Trophoblast cell (in vitro differentiated cells and primary cell): ENCODE results near the gene ETFA.

ENCODE experiments used
- DNase-seq, 2 donors: peaks; one replicate each; pipeline ENCODE4 v3.0.0-alpha.2; 2016
- H2AFZ ChIP-seq: 2 replicates; pipeline ENCODE4 v1.6.1; 2013; ENCODE audit warnings: low read length, moderate library complexity, mild to moderate bottlenecking; ENCODE audit not compliant: insufficient read depth, poor library complexity
- H2AK5ac ChIP-seq: 2 replicates; pipeline ENCODE4 v1.6.1; 2013; ENCODE audit warnings: mild to moderate bottlenecking, low read length
- H2BK120ac ChIP-seq: 2 replicates; pipeline ENCODE4 v1.6.1; 2013; ENCODE audit warnings: low read length, mild to moderate bottlenecking, moderate library complexity; ENCODE audit not compliant: insufficient read depth, poor library complexity
- H2BK12ac ChIP-seq: 2 replicates; pipeline ENCODE4 v1.6.1; 2013; ENCODE audit warnings: mild to moderate bottlenecking, low read length, moderate library complexity
- H2BK5ac ChIP-seq: 2 replicates; pipeline ENCODE4 v1.6.1; 2013; ENCODE audit warnings: low read length, low read depth, moderate library complexity, mild to moderate bottlenecking; ENCODE audit not compliant: poor library complexity
- H3K14ac ChIP-seq: 2 replicates; pipeline ENCODE4 v1.6.1; 2013; ENCODE audit warnings: mild to moderate bottlenecking, low read length
- H3K18ac ChIP-seq: 2 replicates; pipeline ENCODE4 v1.6.1; 2013; ENCODE audit warnings: mild to moderate bottlenecking, low read length
- H3K23ac ChIP-seq: 2 replicates; pipeline ENCODE4 v1.6.1; 2013; ENCODE audit warnings: low read length
- H3K27ac ChIP-seq: 2 replicates; pipeline ENCODE4 v1.5.1; 2013; ENCODE audit warnings: low read depth, mild to moderate bottlenecking, inconsistent platforms, low read length, moderate library complexity
- H3K27me3 ChIP-seq: 2 replicates; pipeline ENCODE4 v1.6.1; 2013; ENCODE audit warnings: inconsistent platforms, mild to moderate bottlenecking, low read length, moderate library complexity; ENCODE audit not compliant: insufficient read depth
- H3K36me3 ChIP-seq, 2 experiments: 1 replicate in 1 of 2; 2 replicates in 1 of 2; pipeline ENCODE4 v1.6.1; 2013; ENCODE audit warnings: low read length in 2 of 2, mild to moderate bottlenecking in 2 of 2, moderate library complexity in 1 of 2; ENCODE audit not compliant: insufficient read depth in 2 of 2, control insufficient read depth in 1 of 2
- H3K4ac ChIP-seq: 2 replicates; pipeline ENCODE4 v1.6.1; 2013; ENCODE audit warnings: low read depth, mild to moderate bottlenecking, low read length, moderate library complexity
- H3K4me1 ChIP-seq, 2 experiments: 1 replicate in 1 of 2; 2 replicates in 1 of 2; pipeline ENCODE4 v1.6.1; 2013; ENCODE audit warnings: low read length in 2 of 2, mild to moderate bottlenecking in 2 of 2, moderate library complexity in 1 of 2; ENCODE audit not compliant: insufficient read depth in 2 of 2, control insufficient read depth in 1 of 2
- H3K4me2 ChIP-seq: 2 replicates; pipeline ENCODE4 v1.6.1; 2013; ENCODE audit warnings: inconsistent platforms, mild to moderate bottlenecking, low read length, moderate library complexity
- H3K4me3 ChIP-seq: 2 replicates; pipeline ENCODE4 v1.5.1; 2013; ENCODE audit warnings: mild to moderate bottlenecking, low read depth, low read length, inconsistent platforms
- H3K79me1 ChIP-seq: one replicate; pipeline ENCODE4 v1.6.1; 2013; ENCODE audit warnings: low read length
- H3K79me2 ChIP-seq: 2 replicates; pipeline ENCODE4 v1.6.1; 2013; ENCODE audit warnings: low read length, mild to moderate bottlenecking; ENCODE audit not compliant: control insufficient read depth, insufficient read depth, poor library complexity
- H3K9ac ChIP-seq: 2 replicates; pipeline ENCODE4 v1.6.1; 2013; ENCODE audit warnings: mild to moderate bottlenecking, low read length
- H3K9me3 ChIP-seq: 2 replicates; pipeline ENCODE4 v1.6.1; 2013; ENCODE audit warnings: low read depth, mild to moderate bottlenecking, control low read depth, inconsistent platforms, low read length; ENCODE audit not compliant: insufficient read depth
- H4K12ac ChIP-seq: 2 replicates; pipeline ENCODE4 v1.6.1; 2013; ENCODE audit warnings: low read depth, mild to moderate bottlenecking, low read length, moderate library complexity
- H4K8ac ChIP-seq: 2 replicates; pipeline ENCODE4 v1.6.1; 2013; ENCODE audit warnings: low read depth, mild to moderate bottlenecking, low read length, moderate library complexity
- H4K91ac ChIP-seq: one replicate; pipeline ENCODE4 v1.6.1; 2013; ENCODE audit warnings: low read depth, mild to moderate bottlenecking, low read length, moderate library complexity
- WGBS: extraction: QIAGEN DNeasy Blood & Tissue Kit; methylation state at CpG from one replicate; pipeline ENCODE4 v1.1.7; 2013; ENCODE audit warnings: missing lambda C conversion rate; ENCODE audit not compliant: insufficient read length, insufficient coverage; ENCODE audit errors: extremely low coverage; 5-methylcytosine and 5-hydroxymethylcytosine counted together

ETFA gene

DNA sequence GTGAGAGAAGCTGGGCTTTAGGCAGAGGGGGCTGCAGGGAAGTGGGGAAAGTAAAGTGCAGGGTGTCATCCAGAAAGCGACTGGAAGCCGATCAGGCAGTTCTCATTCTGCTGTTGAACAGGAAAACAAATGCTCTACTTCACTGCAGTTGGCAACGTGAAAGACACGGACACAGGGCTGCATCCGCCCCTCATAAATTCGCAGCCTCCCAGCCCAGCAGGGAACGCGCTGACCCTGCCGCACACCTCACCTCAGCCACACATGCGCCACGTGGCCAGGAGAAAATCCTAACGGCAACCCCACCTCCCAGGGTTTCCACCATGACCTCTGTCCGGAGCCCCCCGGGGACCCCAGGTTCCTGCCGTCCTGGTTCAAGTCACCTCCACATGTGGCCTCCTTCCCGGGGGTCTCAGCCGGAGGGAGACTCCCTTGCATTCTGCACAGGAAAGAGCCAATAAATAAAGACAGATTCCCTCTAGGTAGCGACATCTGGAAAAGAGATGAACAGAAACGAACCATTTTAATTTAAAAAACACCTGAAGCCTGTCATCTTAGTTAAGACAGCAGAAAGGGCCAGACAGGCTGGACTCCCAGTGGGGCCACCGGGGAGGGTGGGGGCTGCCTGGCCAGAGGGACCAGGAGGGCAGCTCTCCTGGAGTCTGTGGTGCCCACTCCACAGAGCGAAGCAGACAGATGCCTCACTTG lies 132.8 kb downstream of the ETFA start:
- Histone ChIP-seq H3K79me2 (no peaks in the 10 kb centered on the region), H2AK5ac (no peak overlapping the region), H2BK120ac (no peak overlapping the region), H3K27ac (no peak overlapping the region), H3K79me1 (no peaks in the 10 kb centered on the region), H2AFZ (no peak overlapping the region), H3K18ac (no peak overlapping the region), H3K4me2 (no peak overlapping the region), H3K23ac (no peak overlapping the region), H3K4me1 (peaks cover 0 to under 1% of the 10 kb centered on the region in 2 experiments), H2BK5ac (no peak overlapping the region), H3K9me3 (no peaks in the 10 kb centered on the region), H4K8ac (no peak overlapping the region), H2BK12ac (no peak overlapping the region), H3K36me3 (no peaks in the 10 kb centered on the region), H3K4ac (no peak overlapping the region), H4K12ac (no peak overlapping the region), H4K91ac (no peak overlapping the region), H3K9ac (no peak overlapping the region), H3K14ac (no peak overlapping the region), H3K4me3 (no peak overlapping the region), H3K27me3 (no peaks in the 10 kb centered on the region)
- DNase-seq = no peak
- WGBS = no CpG with 5 or more reads among the region's 21 CpGs

DNA sequence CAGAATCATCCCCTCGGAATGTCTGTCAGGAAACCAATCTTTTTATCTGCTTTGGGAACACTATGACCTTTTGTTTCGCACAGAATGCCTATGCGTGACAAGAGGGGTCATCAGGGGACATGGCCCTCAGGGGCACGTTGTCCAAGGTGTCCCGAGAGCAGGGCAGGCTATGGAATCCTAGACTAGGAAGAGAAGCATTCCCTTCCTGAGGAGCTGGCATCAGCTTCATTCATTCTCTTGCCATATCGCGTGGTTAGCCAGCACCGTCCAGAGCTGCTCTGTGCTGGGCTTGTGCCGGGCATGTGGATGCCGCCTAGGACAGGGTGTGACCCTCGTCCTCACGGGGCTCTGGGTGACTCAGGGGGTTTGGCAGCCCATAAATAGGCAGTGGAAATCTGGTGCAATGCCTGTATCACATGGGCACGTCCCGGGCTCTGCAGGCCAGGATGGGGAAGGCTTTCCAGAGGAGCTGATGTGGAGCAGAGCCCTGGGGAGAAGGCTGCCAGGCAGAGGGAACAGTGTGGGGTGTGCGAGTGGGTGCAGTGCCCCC lies 133.7 kb downstream of the ETFA start:
- H3K4ac ChIP-seq = no peak overlapping the region
- H3K36me3 ChIP-seq = no peaks in the 10 kb centered on the region
- H3K27me3 ChIP-seq = no peaks in the 10 kb centered on the region
- H3K4me1 ChIP-seq = no peaks in the 10 kb centered on the region
- H3K4me2 ChIP-seq = no peak overlapping the region
- no peak overlapping the region for H2AFZ ChIP-seq
- H3K27ac ChIP-seq = no peak overlapping the region
- H3K14ac ChIP-seq = no peak overlapping the region
- no CpG with 5 or more reads among the region's 15 CpGs for WGBS
- H4K12ac ChIP-seq = no peak overlapping the region
- H3K18ac ChIP-seq = no peak overlapping the region
- no peak overlapping the region for H4K8ac ChIP-seq
- DNase-seq = no peak
- H2BK5ac ChIP-seq = no peak overlapping the region
- H4K91ac ChIP-seq = no peak overlapping the region
- H3K9ac ChIP-seq = no peak overlapping the region
- H3K23ac ChIP-seq = no peak overlapping the region
- H2BK12ac ChIP-seq = no peak overlapping the region
- no peak overlapping the region for H2AK5ac ChIP-seq
- no peaks in the 10 kb centered on the region for H3K79me2 ChIP-seq
- H3K4me3 ChIP-seq = no peak overlapping the region
- H2BK120ac ChIP-seq = no peak overlapping the region
- H3K9me3 ChIP-seq = no peaks in the 10 kb centered on the region
- no peaks in the 10 kb centered on the region for H3K79me1 ChIP-seq

DNA sequence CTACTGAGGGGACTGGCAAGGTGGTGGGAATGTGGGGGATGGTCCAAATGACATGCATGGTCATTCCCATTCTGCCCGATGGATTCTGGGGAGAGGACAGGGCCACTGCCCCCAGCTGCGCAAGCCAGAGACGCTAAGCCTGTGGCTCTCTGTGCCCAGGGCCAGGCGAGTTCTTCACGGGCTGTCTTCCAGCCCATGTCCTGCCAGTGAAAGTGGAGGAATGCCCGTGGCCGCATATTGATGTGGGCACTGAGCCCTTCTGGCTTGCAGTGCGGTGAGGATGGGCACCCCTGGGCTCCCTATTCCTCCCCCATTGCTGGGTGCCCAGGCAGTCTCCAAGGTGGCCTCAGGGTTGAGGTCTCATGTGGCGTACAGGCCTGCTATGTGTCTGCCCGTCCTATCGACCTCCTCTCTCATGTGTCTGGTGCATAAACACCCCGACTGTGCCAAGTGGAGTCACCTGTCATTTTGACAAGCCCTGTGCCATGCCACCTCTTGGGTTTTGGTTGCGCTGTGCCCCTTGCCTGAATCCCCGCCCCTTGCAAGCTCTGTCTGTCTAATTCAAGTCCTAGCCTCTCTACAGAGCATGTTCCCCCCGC lies 134.7 kb downstream of the ETFA start:
- H2BK12ac ChIP-seq = no peak overlapping the region
- H4K91ac ChIP-seq = no peak overlapping the region
- H3K79me1 ChIP-seq = no peaks in the 10 kb centered on the region
- no CpG with 5 or more reads among the region's 15 CpGs for WGBS
- no peaks in the 10 kb centered on the region for H3K79me2 ChIP-seq
- H2BK5ac ChIP-seq = no peak overlapping the region
- no peak overlapping the region for H4K8ac ChIP-seq
- H3K4me2 ChIP-seq = no peak overlapping the region
- H3K14ac ChIP-seq = no peak overlapping the region
- H3K18ac ChIP-seq = no peak overlapping the region
- no peaks in the 10 kb centered on the region for H3K27me3 ChIP-seq
- no peak overlapping the region for H2AK5ac ChIP-seq
- H2BK120ac ChIP-seq = no peak overlapping the region
- DNase-seq = no peak
- H2AFZ ChIP-seq = no peak overlapping the region
- no peak overlapping the region for H3K4me3 ChIP-seq
- H3K23ac ChIP-seq = no peak overlapping the region
- H3K4me1 ChIP-seq = no peaks in the 10 kb centered on the region
- no peak overlapping the region for H3K9ac ChIP-seq
- H3K4ac ChIP-seq = no peak overlapping the region
- H3K36me3 ChIP-seq = no peaks in the 10 kb centered on the region
- H3K9me3 ChIP-seq = no peaks in the 10 kb centered on the region
- H3K27ac ChIP-seq = no peak overlapping the region
- H4K12ac ChIP-seq = no peak overlapping the region

DNA sequence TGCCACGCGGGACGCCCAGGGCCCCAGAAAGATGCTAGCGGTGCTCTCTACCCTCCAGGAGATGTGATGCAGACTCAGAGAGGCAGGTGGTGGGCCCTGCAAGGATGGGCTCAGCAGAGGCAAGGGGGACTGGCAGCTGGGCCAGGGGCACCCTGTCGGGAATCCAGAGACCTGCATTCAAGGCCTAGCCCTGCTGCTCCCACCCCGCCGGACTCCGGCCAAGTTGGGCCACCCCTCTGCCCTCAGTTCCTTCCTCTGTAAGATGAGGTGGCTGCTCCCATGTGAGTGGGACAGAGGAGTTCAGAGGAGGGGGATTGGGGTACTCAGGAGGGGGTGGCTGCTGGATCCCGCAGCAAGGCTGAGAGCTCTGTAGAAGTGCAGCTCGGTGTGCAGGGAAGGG lies 135.2 kb downstream of the ETFA start:
- Histone ChIP-seq H3K18ac (no peak overlapping the region), H2BK120ac (no peak overlapping the region), H3K79me2 (no peaks in the 10 kb centered on the region), H3K9ac (no peak overlapping the region), H3K36me3 (no peaks in the 10 kb centered on the region), H4K91ac (no peak overlapping the region), H3K4me2 (no peak overlapping the region), H3K79me1 (no peaks in the 10 kb centered on the region), H4K8ac (no peak overlapping the region), H3K23ac (no peak overlapping the region), H3K4ac (no peak overlapping the region), H4K12ac (no peak overlapping the region), H3K27ac (no peak overlapping the region), H3K9me3 (no peaks in the 10 kb centered on the region), H3K4me3 (no peak overlapping the region), H3K4me1 (no peaks in the 10 kb centered on the region), H3K27me3 (no peaks in the 10 kb centered on the region), H2BK12ac (no peak overlapping the region), H2AK5ac (no peak overlapping the region), H2BK5ac (no peak overlapping the region), H3K14ac (no peak overlapping the region), H2AFZ (no peak overlapping the region)
- WGBS = no CpG with 5 or more reads among the region's 10 CpGs
- DNase-seq = no peak
